Measurements from ENCODE around the gene CTSC.
"Not testable (repeated sequence)": the region's sequence is repeated elsewhere in the genome, so short reads cannot be mapped to it uniquely, and the experiment has no call there.

CTSC gene

DNA sequence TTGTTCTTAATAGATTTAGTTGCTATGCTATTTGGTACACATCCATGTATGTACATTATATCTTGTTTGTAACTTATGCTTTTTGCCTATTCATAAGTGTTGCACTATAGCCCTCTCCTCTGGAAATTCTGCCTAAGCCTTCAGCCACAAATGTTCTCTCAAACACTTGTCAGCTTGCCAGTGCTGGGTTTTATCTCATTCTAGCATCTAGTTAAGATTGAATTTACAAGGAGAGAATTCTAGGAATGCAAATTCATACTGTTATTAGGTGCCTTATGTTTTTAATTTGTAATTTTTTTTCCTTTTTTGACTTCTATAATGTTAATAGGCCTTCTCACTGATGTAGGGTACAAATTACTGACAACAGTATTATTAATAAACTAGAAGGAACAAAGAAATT is 14.6 kb upstream of the CTSC start:
- DNase-seq (ENCODE audit: low spot score), result no peak

DNA sequence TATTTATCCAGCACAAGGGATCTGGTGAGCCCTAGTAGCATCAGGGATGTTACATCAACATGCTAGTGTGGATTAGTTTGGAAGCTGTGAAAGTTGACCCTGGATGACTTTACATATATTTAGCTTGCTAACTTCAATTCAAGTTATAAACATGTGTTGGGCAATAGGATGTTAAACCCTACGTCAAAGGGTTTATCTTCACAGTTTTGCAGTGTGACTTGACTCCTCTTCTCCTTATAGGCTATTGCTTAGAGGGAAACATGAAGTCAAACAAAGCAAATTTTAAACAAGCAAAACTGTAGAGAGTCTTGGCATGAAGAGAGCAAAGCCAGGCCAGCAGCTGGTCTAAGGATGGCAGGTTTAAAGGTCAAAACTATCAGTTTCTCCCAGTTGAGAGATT is 11.3 kb upstream of the CTSC start:
- no peak for DNase-seq (ENCODE audit: low spot score)

DNA sequence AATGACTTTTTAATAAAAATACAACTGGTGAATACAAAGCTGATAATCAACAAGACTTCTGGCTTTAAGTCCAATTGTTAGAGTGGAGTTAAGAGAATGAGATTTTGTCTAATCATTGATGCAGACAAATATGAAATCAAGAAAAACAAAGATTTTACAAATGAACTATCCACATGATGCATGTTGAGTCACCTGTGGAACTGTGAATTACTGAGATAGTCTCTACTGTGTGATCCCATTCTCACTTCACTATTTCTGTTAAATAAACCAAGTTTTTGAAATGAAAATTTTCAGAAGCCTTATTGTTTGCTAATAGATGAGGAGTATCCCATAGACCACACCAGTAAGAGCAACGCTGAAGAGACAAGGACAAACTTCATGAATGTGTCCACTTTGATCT is 8.4 kb upstream of the CTSC start:
- no peak for DNase-seq (ENCODE audit: low spot score)

DNA sequence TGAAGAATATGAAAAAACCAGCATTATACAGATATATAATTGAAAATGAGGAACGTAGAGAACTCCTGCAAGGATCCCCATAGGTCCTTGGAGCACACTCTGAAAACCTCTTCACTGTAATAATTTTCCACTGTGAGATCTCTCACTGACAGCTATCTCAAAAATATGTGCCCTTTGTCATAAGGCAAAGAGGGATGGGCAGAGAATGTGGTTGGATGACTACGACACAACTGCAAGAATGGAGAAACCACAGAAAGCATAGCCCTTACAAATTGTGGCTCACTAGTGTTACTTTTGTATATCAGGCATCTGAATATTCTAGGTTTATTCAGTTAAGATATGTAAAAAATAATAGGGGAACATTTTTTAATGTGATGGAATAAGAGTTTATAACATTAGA is 7.9 kb upstream of the CTSC start:
- DNase-seq (ENCODE audit: low spot score), result no peak

DNA sequence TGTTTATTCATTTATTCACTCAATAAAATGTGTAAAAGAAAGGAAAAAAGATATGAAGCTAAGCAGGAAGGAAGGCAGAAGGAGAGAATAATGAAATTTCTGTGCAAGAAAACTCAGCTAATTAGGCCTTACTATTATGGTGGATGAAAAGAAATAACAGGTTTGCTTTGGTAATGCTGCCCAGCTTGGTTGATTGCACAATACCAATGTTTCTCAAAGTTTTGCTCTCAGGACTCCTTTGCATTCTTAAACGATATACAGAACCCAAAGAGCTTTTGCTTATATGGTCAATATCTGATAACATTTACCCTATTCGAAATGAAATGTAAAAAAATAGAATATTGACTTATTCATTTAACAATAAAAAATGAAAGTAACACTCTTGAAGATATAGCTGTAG is 7.3 kb upstream of the CTSC start:
- no peak for DNase-seq (ENCODE audit: low spot score)

DNA sequence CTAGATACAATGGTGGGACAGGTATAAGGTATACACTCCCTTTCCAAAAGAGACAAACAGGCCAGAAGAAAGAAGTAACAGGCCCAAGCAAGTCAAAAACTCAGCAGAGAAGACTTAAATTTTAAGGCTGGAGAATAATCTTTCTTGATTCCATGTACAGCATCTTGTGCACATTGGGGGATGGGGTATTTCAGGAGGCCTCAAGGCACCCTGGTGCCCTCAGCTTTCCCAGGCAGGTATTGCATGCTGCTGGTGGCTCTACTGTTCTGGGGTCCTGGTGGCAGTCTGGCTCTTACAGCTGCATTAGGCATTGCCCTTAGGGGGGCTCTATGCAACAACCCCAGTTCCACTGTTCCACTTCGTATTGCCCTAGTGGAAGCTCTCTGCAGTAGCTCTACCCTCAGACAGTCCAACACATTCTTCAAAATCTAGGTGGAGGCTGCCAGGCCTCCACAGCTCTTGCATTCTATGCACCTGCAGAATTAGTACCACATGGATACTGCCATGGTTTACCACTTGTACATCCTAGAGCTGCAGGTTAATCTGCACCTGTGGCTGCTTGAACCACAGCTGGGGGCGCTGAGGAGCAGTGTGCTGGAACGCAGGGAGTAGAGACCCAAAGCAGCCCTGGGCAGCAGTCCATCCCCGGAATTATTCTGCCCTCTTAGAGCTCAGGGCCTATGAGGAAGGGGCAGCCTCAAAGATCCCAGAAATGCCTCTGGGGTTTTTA is 4.2 kb upstream of the CTSC start:
- no peak for DNase-seq (ENCODE audit: low spot score)

DNA sequence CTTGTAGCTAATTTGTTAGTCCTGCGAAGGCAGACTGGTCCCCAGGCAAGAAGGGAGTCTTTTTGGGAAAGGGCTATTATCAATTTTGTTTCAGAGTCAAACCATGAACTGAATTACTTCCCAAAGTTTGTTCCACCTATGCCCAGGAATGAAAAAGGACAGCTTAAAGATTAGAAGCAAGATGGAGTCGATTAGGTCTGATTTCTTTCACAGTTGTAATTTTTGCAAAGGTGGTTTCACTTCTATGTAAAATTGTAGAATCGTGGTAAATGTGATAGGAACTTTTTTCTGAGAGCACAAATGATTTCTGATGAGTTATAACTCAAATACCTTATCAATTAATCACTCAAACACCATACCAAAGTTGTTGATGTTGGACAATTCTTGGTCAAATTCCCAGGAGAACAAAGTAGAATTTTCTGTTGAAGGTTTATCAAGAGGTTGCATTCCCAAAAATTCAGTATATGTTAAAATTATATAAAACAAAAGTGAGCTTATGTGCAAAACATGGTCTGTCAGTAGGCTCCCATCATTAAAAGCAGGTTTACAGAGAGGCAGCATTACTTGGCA is 2.9 kb upstream of the CTSC start:
- DNase-seq (ENCODE audit: low spot score), result no peak

DNA sequence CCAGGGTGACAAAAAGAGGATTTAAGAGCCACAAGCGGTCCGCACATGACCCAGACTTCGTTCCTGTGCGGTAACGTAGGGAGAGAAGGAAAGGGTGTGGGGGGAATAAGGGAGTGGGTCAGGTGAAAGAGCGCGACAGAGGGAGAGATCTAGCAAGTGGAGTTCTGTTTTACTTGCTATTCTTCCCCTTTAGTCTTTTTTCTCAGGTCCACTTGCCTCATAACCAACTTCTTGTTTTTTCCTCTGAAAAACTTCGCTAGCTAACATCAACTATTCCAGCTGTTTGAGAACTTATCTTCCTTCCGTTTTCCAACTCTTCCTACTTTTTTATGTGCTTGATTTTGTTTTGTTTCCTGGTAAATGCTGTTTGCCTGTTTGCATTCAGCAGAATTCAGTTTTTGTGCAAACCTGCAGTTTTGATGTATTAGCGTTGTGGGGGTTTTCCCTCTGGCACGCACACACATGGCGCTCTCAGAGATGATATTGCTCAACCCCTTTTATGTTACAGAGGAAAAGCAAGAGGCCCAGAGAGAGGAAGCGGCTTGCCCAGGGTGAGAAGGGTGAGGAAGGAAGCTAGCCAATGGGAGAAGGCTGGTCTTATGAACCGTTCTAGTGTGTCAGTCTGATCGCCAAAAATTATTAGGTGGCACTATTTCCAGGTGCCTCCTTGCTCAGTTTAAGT is 592 bp upstream of the CTSC start:
- peak; percentile 33 for DNase-seq (ENCODE audit: low spot score)

DNA sequence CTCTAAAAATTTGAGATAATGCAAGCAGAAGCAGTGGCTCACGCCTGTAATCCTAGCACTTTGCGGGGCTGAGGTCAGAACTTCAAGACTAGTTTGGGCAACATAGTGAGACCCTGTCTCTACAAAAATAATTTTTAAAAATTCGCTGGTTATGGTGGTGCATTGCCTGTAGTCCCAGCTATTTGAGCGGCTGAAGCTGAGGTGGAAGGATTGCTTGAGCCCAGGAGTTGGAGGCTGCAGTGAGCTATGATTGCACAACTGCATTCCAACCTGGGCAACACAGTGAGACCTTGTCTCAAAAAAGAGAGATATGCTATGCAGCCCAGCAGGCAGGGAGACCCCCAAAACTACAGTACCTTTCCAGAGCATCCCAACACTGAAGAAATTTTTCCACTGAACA is 2.3 kb downstream of the CTSC start:
- DNase-seq (ENCODE audit: low spot score), result no peak

DNA sequence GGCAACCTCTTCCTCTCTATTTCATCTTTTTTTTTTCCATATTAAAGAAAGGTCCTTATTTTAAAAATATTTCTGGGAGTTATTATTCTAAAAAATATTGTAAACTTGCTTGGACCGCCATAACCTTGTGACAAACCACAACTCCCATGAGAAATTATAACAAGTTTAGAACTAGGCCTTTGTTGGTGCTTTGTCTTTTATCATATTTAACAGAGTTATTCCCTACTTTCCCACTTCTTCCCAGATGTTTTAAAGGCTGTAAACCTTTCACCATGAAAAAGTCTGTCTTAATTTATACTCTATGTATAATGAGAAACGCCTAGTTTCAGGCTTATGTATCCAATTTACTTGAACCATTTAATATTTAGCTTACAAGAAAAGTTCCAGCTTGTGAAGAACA is 3.7 kb downstream of the CTSC start:
- DNase-seq (ENCODE audit: low spot score), result no peak

DNA sequence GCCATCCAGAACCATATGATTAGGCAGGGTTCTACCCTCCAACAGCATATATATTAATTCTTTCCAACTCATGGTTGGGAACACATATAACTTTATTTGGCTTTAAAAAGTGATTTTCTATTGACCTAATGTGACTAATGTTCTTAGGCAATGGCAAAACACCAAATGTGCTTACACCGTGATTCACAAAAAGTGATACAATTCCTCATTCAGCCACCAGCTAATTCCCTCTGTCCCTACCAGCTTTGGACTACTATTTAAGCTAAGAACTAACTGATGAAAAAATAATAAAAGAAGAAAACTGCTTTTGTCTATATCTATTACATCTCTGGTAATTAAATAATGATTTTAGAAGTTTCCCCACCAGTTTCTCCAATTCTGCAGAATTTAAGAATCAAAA is 4.7 kb downstream of the CTSC start:
- DNase-seq (ENCODE audit: low spot score), result no peak

DNA sequence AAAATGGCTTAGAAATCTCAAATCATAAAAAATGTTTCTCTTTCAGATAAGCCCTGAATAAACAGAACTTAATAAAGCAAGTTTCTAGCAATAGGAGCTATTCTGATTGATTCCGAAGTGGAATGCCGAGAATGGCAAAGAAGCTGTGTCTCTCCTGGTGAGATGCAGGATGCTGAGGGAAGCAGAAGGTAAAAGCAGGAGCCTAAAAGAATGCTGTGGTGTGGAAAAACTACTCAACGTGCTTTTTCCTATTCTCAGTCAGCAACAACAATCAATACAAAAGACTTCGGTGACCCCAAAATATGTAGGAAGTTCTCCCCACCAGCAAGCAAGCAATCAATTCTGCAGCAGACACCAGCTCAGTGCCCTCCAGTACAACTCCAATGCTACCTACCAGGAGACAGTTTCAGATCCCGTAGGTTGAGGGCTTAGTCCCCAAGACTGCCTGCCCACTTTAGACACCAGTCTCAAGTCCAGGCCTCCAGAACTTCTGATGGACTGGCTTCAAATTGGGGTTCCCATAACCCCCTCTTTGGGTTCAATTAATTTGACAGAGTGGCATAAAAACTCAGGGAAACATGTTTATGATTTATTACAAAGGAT is 6.6 kb downstream of the CTSC start:
- DNase-seq (ENCODE audit: low spot score), result no peak

DNA sequence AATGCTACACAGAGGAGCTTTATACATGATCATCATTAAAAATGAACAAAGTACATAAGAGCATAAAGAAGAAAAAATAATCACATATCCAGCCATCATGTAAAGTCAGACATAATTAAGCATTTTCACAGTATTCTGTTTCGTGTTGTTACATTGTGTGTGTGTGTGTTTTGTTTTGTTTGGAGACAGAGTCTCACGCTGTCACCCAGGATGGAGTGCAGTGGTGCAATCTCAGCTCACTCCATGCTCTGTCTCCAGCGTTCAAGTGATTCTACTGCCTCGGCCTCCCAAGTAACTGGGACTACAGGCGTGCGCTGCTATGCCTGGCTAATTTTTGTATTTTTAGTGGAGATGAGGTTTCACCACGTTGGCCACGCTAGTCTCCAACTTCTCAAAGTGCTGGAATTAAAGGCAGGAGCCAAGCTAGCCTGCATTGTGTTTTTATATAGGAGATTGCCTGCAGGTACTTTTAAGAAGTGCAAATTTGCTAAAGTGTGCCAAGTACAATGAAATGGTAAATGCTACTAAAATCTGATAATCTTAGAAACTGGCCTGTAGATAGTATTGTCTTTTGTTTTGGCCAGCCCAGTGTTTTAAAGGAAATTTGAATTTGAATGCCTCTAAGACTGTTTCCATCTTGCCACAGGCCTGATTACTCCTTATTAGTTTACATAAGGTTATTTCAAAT is 7.8 kb downstream of the CTSC start:
- no peak for DNase-seq (ENCODE audit: low spot score)

DNA sequence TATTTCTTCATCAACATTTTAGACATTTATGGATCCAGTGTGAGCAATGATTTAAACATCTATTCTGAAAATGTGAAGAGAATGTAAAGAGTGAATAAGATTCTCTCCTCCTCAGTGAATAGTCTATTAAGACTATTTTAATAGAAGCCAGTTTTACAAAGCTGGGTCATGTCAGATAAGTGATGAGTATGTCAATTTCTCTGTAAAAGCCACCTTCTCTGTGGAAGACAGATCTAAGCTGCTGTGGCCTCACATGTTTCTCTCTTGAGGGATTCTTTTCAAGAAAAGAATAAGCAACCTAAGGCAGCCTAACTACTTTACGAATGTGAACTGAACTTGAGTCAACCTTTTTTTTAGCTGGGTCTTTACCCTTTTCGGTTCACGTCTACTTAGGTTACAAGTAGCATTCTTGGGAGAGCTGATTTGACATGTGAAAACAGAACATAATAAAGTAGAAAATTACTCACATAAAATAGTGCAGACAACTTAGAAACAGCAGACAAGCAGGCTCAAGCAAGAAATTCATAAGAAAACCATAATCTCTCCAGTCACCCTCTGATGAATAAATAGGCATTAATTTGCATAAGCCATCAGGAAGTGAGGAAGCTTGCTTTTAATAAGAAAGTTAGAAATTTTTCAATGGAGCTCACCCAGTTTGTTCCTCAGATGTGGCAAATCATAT is 9.9 kb downstream of the CTSC start:
- DNase-seq (ENCODE audit: low spot score), result no peak

DNA sequence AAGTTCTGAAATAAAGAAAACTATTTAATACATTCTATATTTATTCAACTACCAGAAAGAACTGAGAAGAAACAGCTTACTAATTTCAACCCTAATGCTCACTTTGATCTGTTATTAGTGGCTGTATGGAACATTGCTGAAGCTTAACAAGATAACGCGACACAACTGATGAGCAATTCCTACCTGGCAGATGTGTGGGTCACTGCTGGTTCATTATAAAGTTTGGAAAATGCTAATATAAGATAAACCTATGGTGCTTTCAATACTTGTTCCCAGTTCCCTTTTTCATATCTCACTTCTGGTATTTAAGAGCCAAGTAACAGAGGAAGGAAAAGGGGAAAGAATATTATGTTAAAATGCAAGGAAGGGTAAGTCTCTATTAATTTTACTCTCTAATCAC is 10.5 kb downstream of the CTSC start:
- DNase-seq (ENCODE audit: low spot score), result no peak

DNA sequence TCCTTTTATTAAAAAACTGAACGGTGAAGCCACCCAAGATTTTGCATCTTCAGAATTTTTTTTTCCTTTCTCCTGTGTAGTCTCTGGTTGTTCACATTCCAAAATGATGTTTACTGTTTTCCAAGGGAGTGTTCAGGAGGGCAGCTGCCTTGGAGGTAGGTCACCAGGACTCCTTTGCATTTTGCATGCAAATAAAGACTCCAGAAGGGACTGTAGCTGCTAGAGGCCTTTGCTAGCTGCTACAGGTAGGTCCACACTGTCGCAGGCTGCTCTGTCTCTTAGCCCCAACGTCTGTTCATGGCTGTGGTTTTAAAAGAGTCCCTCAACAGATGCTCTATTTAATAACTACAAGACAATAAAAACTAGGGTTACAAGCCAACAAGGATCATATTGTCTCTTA is 11.4 kb downstream of the CTSC start:
- DNase-seq (ENCODE audit: low spot score), result no peak

DNA sequence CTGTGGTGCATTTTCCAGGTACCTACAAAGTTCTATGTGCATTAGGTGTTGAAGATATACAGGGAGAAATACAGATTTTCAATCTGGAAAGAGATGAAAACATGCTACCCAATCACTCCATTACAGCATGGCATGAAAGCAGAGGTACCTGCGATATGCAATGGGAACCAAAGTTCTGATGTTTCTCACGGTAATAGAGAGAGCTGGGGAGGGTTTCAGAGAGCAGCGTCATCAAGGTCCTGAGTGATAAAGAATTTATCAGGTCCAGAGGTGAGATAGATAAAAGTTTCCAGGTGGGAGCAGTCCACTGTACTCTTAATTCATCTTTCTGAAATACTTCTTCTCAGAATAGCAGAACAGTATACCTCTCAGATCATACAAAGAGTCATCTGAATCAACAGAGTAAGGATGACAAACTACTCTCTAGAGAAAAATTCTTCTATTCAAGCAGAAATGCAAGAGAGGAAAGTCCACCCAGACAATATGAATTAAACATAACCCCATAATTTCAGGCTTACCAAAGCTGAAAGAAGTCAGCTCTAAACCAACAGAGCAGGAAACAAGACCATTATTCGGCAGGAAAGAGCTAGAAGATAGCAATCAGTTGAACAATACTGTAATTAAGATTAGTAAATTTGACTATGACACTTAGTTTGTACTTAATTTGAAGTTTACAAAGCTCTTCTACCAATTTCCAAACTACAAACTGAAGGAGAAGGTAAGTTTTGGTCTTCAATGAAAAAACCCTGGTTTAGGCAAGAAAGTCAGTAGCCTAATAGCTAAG is 12.8 kb downstream of the CTSC start:
- DNase-seq (ENCODE audit: low spot score), result no peak

DNA sequence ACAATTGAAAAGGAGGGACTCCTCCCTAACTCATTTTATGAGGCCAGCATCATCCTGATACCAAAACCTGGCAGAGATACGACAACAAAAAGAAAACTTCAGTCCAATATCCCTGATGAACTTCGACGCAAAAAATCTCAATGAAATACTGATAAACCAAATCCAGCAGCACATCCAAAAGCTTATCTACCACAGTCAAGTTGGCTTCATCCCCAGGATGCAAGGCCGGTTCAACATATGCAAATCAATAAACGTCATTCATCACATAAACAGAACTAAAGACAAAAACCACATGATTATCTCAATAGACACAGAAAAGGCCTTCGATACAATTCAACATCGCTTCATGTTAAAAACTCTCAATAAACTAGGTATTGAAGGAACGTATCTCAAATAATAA is 14.7 kb downstream of the CTSC start:
- not testable (repeated sequence) for DNase-seq (ENCODE audit: low spot score)

DNA sequence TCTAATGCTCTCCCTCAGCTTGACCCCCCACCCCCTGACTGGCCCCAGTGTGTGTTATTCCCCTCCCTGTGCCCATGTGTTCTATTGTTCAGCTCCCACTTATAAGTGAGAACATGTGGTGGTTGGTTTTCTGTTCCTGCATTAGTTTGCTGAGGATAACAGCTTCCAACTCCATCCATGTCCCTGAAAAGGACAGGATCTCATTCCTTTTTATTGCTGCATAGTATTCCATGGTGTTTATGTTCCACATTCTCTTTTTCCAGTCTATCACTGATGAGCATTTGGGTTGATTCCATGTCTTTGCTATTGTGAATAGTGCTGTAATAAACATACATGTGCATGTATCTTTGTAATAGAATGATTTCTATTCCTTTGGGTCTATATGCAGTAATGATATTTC is 16.1 kb downstream of the CTSC start:
- DNase-seq (ENCODE audit: low spot score), result not testable (repeated sequence)

DNA sequence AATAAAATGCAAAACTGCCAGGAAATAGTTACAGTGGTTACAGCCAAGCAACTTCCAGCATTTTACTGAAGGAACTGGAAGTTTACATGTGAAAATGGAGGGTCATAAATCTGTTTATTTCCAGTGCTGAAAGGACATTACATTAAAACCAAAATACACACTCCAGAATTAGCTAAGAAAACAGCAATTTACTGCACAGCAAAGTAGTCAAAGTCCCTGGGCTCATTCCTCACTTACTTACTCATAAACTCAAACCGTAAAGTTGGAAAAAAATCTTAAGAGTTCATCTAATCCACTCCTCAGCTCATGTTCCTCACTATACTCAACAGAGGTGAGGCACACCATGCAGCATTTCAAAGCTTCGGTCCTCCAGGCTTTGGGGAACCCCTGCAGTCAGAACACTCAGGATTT is 17.4 kb downstream of the CTSC start:
- DNase-seq (ENCODE audit: low spot score), result no peak

DNA sequence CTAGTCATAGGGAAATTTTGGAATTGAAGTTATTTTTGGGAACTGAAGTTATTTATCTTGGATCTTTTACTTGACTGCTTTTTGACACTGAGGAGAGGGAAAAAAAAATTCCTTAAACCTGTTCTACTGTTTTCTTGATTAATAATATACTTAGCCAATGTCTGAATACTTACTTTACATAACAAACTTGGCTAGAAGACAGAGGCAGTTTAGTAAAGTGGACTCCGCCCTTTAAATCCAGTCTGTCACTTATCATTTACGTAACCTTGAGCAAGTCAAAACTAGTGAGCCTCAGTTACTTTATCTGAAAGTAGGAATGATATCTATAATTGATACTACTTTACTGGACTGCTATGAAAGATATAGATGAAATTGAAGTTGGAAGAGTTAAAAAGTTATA is 19.5 kb downstream of the CTSC start:
- DNase-seq (ENCODE audit: low spot score), result no peak

All from kidney capillary endothelial cell (primary cell).